Stimulated activated CD4-positive, alpha-beta T cell treated with anti-CD3 and anti-CD28 coated beads, Interleukin-2, amount 100 ng/mL, for 24 hours (primary cell): ENCODE data around the gene SCARB2.

Experiments
- DNase-seq, 2 donors: peaks; one replicate each; pipeline ENCODE4 v3.0.0-alpha.2; 2020

Gene SCARB2

DNA sequence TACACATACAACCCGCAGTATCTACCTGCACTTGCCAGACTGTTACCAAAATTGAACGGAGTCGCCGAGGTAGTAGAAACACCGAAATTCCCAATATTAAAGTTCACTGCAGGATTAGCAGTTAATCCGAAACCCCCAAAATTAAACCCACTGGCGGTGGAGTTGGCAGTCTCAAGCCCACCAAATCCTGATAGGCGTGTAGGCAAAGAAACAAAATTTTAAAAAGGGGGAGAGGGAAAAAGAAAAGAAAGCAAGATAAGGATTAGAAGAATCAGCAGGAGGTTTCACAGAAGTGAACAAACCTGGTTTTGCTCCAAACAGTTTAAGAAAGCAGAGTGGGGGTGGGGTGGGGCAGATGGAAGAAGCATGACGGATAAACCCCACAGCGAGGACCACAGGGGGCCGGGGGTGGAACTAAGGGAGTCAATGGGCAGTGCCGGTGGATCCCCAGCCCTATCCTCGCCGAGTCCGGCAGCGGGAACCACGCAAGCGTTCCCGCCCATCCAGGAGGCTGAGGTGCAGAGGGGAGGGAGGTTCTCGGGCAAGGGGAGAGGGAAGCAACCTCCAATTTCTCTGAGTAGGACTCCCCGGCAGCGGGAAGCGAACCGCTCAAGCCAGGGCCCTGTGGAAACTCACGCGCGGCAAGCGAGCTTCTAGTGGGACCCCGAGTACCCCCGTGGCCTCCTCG, 66.0 kb downstream of the SCARB2 start:
- peak; percentile 57 to 67 for DNase-seq

DNA sequence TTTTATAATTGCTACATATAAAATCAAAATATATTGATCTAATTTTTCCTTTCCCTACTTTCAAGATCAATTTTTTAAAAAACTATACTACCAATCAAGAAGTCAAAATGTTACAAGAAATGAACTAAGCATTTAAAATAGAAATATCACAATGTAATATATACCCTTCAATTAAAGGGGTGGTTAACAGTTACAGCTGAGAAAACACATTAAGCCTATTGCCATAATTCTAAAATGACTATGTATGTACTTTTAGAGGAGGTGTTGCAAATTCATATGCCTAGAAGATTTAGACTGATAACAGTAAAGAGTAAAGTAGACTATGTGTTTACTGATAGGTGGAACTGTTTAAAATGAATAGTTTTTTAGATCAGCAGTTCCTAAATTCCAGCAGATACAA, 69.1 kb downstream of the SCARB2 start:
- no peak for DNase-seq

DNA sequence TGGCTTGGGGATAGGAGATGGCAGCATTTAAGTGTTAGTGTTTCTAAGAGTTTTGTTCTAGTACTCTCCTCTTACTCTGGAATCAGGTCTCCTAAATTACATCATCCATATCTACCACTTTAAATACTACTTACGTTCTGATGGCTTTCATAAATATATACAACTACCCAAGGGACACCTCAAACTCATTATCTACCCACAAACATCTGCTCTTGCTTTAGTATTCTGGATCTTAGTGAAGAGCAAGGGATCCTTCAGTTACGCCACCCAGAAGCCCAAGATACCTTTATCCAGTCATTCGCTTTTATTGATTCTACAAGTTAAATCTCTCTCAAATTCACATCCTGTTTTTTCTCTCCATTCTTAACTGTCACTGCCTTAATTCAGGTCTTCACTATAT, 72.4 kb downstream of the SCARB2 start:
- no peak for DNase-seq

DNA sequence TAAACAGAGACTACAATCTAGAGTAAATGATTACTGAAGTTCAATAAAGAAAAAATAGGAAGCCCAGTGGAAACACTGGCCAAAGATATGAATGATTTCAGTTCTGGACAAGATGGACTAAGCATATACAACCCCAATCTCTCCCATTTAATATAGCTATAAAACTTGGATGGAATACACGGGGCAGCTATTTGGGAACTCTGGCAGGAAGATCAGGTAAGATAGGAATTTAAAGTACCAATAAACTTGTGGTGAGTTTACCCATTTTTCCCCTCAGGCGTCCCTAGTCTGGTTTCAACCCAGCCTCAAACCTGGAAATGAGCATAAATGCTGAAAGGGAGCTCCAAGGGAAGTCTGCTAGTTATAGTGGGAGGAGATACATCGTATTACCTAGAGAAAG, 85.9 kb downstream of the SCARB2 start:
- no peak for DNase-seq

DNA sequence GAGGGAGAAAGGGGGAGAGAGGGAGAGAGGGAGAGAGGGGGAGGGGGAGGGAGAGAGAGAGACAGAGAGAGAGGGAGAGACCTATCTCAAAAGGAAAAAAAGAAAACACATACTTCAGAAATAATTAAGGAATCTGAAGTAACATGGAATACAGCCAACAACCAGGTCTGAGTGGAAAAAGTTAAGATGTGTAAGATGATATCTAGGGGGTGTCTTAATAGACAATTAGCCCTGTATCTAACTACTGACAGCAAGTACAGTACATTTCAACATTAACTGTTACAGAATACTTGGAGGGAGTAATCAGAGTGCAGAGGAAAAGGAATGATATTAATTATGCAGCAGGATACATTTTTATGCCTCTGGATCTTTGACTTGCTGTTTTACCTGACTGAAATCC, 87.8 kb downstream of the SCARB2 start:
- no peak for DNase-seq

DNA sequence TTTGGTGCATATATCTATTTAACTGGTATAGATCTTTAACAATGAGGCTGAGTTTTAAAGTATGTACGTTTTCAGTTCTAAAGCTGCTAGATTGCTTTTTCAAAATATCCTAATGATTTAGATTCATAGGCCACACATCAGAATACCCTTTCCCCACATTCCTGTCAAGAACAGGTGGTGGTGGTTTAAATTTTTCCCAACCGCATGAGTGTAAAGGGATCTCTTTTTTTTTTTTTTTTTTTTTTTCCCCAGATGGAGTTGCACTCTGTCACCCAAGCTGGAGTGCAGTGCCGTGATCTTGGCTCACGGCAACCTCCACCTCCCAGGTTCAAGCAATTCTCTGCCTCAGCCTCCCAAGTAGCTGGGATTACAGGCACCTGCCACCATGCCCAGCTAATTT, 93.4 kb downstream of the SCARB2 start:
- DNase-seq: no peak

DNA sequence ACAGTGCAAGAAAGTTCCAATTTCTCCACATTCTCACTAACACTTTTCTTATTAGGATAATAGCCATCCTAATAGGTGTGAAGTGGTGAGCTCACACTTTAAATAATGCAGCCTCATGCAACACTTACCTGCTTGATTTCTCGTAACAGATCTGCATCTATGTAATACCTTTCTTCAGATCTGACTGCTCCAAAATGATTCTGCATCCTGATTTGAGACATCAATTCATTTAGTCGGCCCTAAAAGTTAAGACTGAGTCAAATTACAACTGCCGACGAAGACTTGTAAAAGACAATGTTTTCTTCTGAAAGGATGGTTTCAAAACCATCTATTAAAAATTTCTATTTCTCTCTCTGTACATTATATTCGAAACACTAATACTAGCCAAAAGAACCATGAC, 96.1 kb downstream of the SCARB2 start:
- no peak for DNase-seq

DNA sequence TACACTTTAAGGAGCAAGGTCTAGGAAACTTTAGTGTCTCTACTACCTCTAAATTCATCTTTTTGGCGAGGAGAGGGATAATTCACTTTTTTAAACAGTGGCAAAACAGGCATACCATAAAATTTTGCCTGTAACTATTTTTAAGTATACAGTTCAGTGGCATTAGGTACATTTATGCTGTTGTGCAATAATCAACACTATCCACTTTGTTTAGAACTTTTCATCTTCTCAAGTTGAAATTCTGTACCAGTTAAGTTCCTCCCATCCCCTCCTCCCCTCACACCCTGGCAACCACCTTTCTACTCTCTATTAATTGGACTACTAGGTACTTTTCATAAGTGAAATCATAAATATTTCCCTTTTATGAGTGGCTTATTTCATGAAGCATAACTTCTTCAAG, 96.8 kb downstream of the SCARB2 start:
- DNase-seq: no peak
